ENCODE results near the gene UBAP2.

UBAP2 gene

GRCh38 chr9:33939924-33940874 lies 108.5 kb downstream of the UBAP2 start:
- no peak overlapping the region for H3K4me2 ChIP-seq (ENCODE audit: low read length)
- H3K79me2 ChIP-seq (ENCODE audit: control insufficient read depth, low read length): 0 out of 2 replicates have a peak, but pooled peaks cover 10% of the 10 kb centered on the region
- H3K27ac ChIP-seq (ENCODE audit: low read depth, low read length): no peak overlapping the region
- H4K20me1 ChIP-seq (ENCODE audit: control insufficient read depth, insufficient read depth, low read depth, low read length): no peaks in the 10 kb centered on the region
- H3K9me3 ChIP-seq (ENCODE audit: control insufficient read depth, insufficient read depth, low read length): no peaks in the 10 kb centered on the region
- peaks cover 5% of the 10 kb centered on the region; the same call in 1 of the 2 replicates for H3K4me1 ChIP-seq (ENCODE audit: control insufficient read depth, low read length)
- peaks cover 87% of the 10 kb centered on the region for H3K36me3 ChIP-seq (ENCODE audit: control insufficient read depth, low read length)
- H3F3A ChIP-seq (ENCODE audit: control insufficient read depth, insufficient read depth): 0 out of 2 replicates have a peak, but pooled peaks cover 7% of the 10 kb centered on the region
- no peaks in the 10 kb centered on the region for H3K27me3 ChIP-seq (ENCODE audit: control insufficient read depth, low read length)
- TF ChIP-seq EZH2phosphoT487 (IDR thresholded peaks at IDR 0.05; ENCODE audit: borderline replicate concordance, low read length) (no peak), CTCF (IDR thresholded peaks at IDR 0.05; ENCODE audit: low read depth, low read length, poor library complexity, severe bottlenecking) (no peak)
- H3K9me2 ChIP-seq (replicated peaks; ENCODE audit: control insufficient read depth, low read length): no peaks in the 10 kb centered on the region
- H3K4me3 ChIP-seq (ENCODE audit: low read length): no peak overlapping the region

GRCh38 chr9:33934188-33934878 lies 114.4 kb downstream of the UBAP2 start:
- Histone ChIP-seq H3K27ac (ENCODE audit: low read depth, low read length) (no peak overlapping the region), H3K4me1 (ENCODE audit: control insufficient read depth, low read length) (no peaks in the 10 kb centered on the region), H3F3A (ENCODE audit: control insufficient read depth, insufficient read depth) (no peaks in the 10 kb centered on the region), H3K4me3 (ENCODE audit: low read length) (no peak overlapping the region), H3K9me3 (ENCODE audit: control insufficient read depth, insufficient read depth, low read length) (no peaks in the 10 kb centered on the region), H3K4me2 (ENCODE audit: low read length) (no peak overlapping the region), H3K9me2 (replicated peaks; ENCODE audit: control insufficient read depth, low read length) (no peaks in the 10 kb centered on the region), H3K27me3 (ENCODE audit: control insufficient read depth, low read length) (no peaks in the 10 kb centered on the region), H3K36me3 (ENCODE audit: control insufficient read depth, low read length) (peaks cover 88% of the 10 kb centered on the region), H4K20me1 (ENCODE audit: control insufficient read depth, insufficient read depth, low read depth, low read length) (no peaks in the 10 kb centered on the region), H3K79me2 (ENCODE audit: control insufficient read depth, low read length) (0 out of 2 replicates have a peak, but pooled peaks cover 3% of the 10 kb centered on the region)
- no peak for TF ChIP-seq EZH2phosphoT487 (IDR thresholded peaks at IDR 0.05; ENCODE audit: borderline replicate concordance, low read length)
- TF ChIP-seq CTCF (IDR thresholded peaks at IDR 0.05; ENCODE audit: low read depth, low read length, poor library complexity, severe bottlenecking): no peak

- Histone ChIP-seq H3K9me2 (replicated peaks; ENCODE audit: control insufficient read depth, low read length) (no peaks in the 10 kb centered on the region), H3K4me3 (ENCODE audit: low read length) (no peak overlapping the region), H4K20me1 (ENCODE audit: control insufficient read depth, insufficient read depth, low read depth, low read length) (no peaks in the 10 kb centered on the region), H3K4me2 (ENCODE audit: low read length) (no peak overlapping the region), H3K27ac (ENCODE audit: low read depth, low read length) (no peak overlapping the region), H3F3A (ENCODE audit: control insufficient read depth, insufficient read depth) (no peaks in the 10 kb centered on the region), H3K4me1 (ENCODE audit: control insufficient read depth, low read length) (no peaks in the 10 kb centered on the region), H3K9me3 (ENCODE audit: control insufficient read depth, insufficient read depth, low read length) (no peaks in the 10 kb centered on the region), H3K36me3 (ENCODE audit: control insufficient read depth, low read length) (peaks cover 93% of the 10 kb centered on the region), H3K27me3 (ENCODE audit: control insufficient read depth, low read length) (no peaks in the 10 kb centered on the region), H3K79me2 (ENCODE audit: control insufficient read depth, low read length) (0 out of 2 replicates have a peak, but pooled peaks cover 3% of the 10 kb centered on the region)
- TF ChIP-seq CTCF (IDR thresholded peaks at IDR 0.05; ENCODE audit: low read depth, low read length, poor library complexity, severe bottlenecking) (no peak), EZH2phosphoT487 (IDR thresholded peaks at IDR 0.05; ENCODE audit: borderline replicate concordance, low read length) (no peak)
Observed at GRCh38 chr9:33932078-33932807, 116.4 kb downstream of the UBAP2 start.
